Activated effector memory CD4-positive, alpha-beta T cell treated with anti-CD3 and anti-CD28 coated beads, Interleukin-2, amount 50 U/mL, for 16 hours (primary cell): ENCODE measurements around the gene DCDC1.

Source experiments
- DNase-seq: peaks from one replicate; pipeline ENCODE4 v3.0.0-alpha.2; 2020

DCDC1 gene

DNA sequence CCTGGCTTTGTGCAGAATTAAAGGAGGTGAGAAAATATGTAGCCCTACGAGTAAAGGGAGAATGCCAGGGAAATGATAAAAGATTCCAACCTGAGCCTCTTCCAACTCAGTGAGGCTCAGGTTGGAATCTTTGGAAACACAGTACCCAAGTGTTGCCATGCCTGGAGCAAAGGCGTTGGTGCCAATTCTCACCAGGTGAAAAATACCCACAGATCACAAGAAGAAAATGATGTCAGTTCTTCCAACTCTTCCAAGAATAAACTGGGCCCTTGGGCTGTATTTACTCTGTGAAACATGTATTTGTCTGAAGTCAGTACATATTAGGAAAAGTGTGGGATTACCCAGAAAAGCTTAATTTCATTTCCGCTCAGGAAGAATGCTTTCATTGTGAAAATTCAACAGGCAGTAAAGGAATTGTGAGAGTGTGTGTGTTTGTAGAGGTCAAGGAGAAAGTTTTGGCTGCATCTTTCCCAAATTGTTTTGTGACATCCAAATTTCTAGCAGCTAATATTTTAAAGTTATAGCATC lies 548.0 kb downstream of the DCDC1 start:
- DNase-seq, result no peak

DNA sequence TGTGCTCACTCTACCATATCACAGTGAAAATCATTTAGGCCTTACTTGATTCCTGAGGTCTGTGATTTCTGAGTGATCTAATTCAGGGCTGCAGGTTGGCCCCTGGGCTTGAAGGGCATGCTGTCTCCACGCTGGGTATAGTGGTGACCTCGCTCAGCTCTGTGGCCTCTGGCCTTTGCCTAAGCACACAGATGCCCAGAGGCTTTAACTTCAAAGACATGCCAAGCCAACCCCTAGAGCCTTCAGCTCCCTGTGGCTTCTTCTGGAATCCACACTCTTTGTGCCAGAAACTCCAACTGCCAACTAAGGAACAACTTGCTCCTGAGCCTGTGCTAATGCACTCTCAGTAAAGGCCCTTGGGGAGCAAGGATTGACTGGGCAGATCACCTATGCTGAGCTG lies 550.8 kb downstream of the DCDC1 start:
- no peak for DNase-seq

DNA sequence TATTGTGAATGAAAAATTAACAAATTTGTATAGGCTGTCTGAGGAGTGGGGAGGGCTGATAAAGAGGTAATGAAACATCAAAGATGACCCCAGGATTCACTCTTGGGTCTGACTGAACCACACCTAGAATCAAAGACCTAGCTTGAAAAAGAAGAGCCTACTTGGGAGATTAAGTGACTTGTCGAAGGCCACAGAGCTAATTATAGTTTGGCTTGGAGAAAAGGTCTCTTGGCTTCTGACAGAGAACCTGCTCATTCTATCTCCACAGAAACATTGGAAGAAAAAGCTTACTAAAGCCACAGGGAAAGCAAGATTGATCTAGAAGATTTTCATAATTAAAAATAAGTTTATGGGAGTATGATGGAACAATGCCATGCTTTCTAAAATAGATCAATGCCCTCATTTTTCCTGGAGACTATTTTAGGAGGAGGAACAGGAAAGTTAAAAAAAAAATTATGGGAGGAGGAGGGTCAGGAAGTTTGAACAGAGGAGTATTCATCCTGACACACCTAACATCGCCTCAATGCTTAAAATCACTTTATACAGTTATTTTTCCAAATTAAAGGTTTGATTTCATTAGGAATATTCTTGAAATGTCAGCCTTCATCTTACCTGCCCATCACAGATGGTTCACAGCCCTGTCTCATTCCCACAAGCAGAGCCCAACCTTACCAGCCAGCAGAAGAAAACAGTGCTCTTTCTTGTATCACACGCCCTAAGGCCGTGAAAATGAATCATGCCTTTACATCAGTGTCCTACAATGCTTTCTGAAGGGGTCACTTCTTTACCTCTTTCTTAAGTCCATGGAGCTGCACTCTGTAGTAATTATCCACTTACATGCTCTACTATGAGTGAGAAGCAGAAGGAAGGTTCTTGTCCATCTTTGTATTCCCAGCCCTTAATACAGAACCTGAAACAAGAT lies 552.3 kb downstream of the DCDC1 start:
- DNase-seq, result no peak

DNA sequence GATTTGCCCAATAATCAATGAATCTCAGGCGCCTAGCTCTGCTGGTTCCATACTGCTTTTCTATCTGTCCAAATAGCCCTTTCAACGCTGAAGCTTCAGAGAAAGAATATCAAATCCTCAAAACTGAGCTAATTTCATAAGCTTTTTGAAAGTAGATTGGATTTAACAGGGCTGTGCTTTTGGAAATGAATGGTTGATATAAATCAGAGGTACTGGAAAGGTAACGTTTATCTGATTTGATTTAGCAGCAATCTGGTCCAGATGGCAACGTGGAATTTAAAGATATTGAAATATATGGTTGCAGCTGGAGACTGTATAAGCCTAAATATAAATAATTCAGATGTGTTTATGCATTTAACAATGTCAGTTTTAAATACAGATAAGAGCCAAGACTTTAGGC lies 553.9 kb downstream of the DCDC1 start:
- DNase-seq, result no peak

DNA sequence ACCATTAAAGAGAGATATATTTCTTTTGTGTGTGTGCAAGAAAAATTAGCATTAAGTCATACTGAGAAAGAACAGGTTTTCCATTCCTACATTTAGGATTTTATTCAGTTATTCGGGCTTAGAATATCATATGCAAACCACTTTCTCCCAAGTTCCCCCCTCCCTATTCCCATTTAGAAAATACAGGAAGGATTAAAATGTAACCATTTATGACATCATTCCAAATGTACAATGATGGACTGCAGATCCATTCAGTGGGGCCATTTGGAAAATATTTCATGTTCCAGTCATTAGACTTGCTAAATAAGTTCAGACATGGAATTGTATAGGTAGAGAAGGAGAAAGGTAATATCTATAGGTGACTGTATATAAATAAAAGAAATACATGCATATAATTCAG lies 554.8 kb downstream of the DCDC1 start:
- no peak for DNase-seq
